H9 (cell line): ENCODE data around the gene MSH4. TPM values are rescaled to one million over a fixed set of nuclear protein-coding genes. Genes with fewer than 3 reads are reported as not detected.
A peak's percentile ranks its signal among the peaks of the same experiment; 100 is the strongest.

ENCODE experiments used
- DNase-seq: peaks from one replicate; pipeline ENCODE4 v3.0.0-alpha.2; 2017
- H2AFZ ChIP-seq: one replicate; pipeline ENCODE4 v1.6.1; 2013; ENCODE audit warnings: mild to moderate bottlenecking, low read length, control low read depth, moderate library complexity
- H2AK5ac ChIP-seq: 2 replicates; pipeline ENCODE4 v1.6.1; 2013; ENCODE audit warnings: low read length, control low read depth, mixed read lengths; ENCODE audit not compliant: insufficient read length
- H2BK120ac ChIP-seq: one replicate; pipeline ENCODE4 v1.6.1; 2013; ENCODE audit warnings: low read depth, mild to moderate bottlenecking, low read length, control low read depth, inconsistent platforms; ENCODE audit not compliant: poor library complexity, severe bottlenecking
- H2BK12ac ChIP-seq: 2 replicates; pipeline ENCODE4 v1.6.1; 2013; ENCODE audit warnings: low read length, control low read depth, mixed read lengths, low read depth; ENCODE audit not compliant: insufficient read length
- H2BK15ac ChIP-seq: 2 replicates; pipeline ENCODE4 v1.6.1; 2013; ENCODE audit warnings: low read depth, low read length, control low read depth
- H2BK20ac ChIP-seq: one replicate; pipeline ENCODE4 v1.6.1; 2013; ENCODE audit warnings: low read depth, mild to moderate bottlenecking, low read length, control low read depth, inconsistent platforms; ENCODE audit not compliant: poor library complexity, severe bottlenecking
- H2BK5ac ChIP-seq: 2 replicates; pipeline ENCODE4 v1.6.1; 2013; ENCODE audit warnings: low read length, control low read depth, mixed read lengths; ENCODE audit not compliant: insufficient read length
- H3K14ac ChIP-seq: 2 replicates; pipeline ENCODE4 v1.6.1; 2013; ENCODE audit warnings: low read length, control low read depth; ENCODE audit not compliant: insufficient read depth
- H3K18ac ChIP-seq: 2 replicates; pipeline ENCODE4 v1.6.1; 2013; ENCODE audit warnings: low read depth, mild to moderate bottlenecking, mixed read lengths, low read length, control low read depth; ENCODE audit not compliant: insufficient read length
- H3K23ac ChIP-seq: 2 replicates; pipeline ENCODE4 v1.6.1; 2013; ENCODE audit warnings: low read length, control low read depth, mixed read lengths, low read depth; ENCODE audit not compliant: insufficient read length
- H3K23me2 ChIP-seq: 2 replicates; pipeline ENCODE4 v1.6.1; 2013; ENCODE audit warnings: low read depth, mild to moderate bottlenecking, mixed read lengths, low read length, control low read depth; ENCODE audit not compliant: insufficient read length, poor library complexity, severe bottlenecking
- H3K27ac ChIP-seq: 2 replicates; pipeline ENCODE4 v1.5.1; 2013; ENCODE audit warnings: low read length, control low read depth, mixed read lengths, low read depth; ENCODE audit not compliant: insufficient read length
- H3K27me3 ChIP-seq: 2 replicates; pipeline ENCODE4 v1.6.1; 2013; ENCODE audit warnings: low read length, control low read depth, inconsistent platforms; ENCODE audit not compliant: insufficient read depth
- H3K4ac ChIP-seq: 2 replicates; pipeline ENCODE4 v1.6.1; 2013; ENCODE audit warnings: low read depth, mild to moderate bottlenecking, control low read depth, inconsistent platforms, low read length, moderate library complexity
- H3K4me1 ChIP-seq: 2 replicates; pipeline ENCODE4 v1.6.1; 2013; ENCODE audit warnings: low read length, control low read depth, inconsistent platforms; ENCODE audit not compliant: insufficient read depth
- H3K4me2 ChIP-seq: 2 replicates; pipeline ENCODE4 v1.6.1; 2013; ENCODE audit warnings: low read length, control low read depth, mixed read lengths; ENCODE audit not compliant: insufficient read length, insufficient read depth
- H3K56ac ChIP-seq: 2 replicates; pipeline ENCODE4 v1.6.1; 2013; ENCODE audit warnings: low read depth, mild to moderate bottlenecking, mixed read lengths, low read length, control low read depth; ENCODE audit not compliant: insufficient read length
- H3K79me1 ChIP-seq: 2 replicates; pipeline ENCODE4 v1.6.1; 2013; ENCODE audit warnings: low read depth, mild to moderate bottlenecking, moderate library complexity, low read length, control low read depth, inconsistent platforms; ENCODE audit not compliant: insufficient read depth, poor library complexity, severe bottlenecking
- H3K79me2 ChIP-seq: 2 replicates; pipeline ENCODE4 v1.6.1; 2013; ENCODE audit warnings: low read length, control low read depth, inconsistent platforms; ENCODE audit not compliant: insufficient read depth
- H3K9ac ChIP-seq: 2 replicates; pipeline ENCODE4 v1.6.1; 2013; ENCODE audit warnings: low read length, control low read depth, mixed read lengths; ENCODE audit not compliant: insufficient read length; ENCODE audit errors: extremely low read depth
- H3K9me3 ChIP-seq: one replicate; pipeline ENCODE4 v1.6.1; 2013; ENCODE audit warnings: low read depth, low read length, inconsistent platforms; ENCODE audit not compliant: control insufficient read depth
- H3T11ph ChIP-seq: one replicate; pipeline ENCODE4 v1.6.1; 2013; ENCODE audit warnings: mild to moderate bottlenecking, low read length, control low read depth, inconsistent platforms
- H4K20me1 ChIP-seq: one replicate; pipeline ENCODE4 v1.6.1; 2013; ENCODE audit not compliant: control insufficient read depth, insufficient read length, insufficient read depth
- H4K5ac ChIP-seq: 2 replicates; pipeline ENCODE4 v1.6.1; 2013; ENCODE audit warnings: low read depth, mild to moderate bottlenecking, mixed read lengths, low read length, control low read depth; ENCODE audit not compliant: insufficient read length
- H4K8ac ChIP-seq: replicated peaks from 2 replicates; pipeline ENCODE4 v1.6.1; 2013; ENCODE audit warnings: low read length, control low read depth, mixed read lengths, low read depth; ENCODE audit not compliant: insufficient read length
- H4K91ac ChIP-seq: 2 replicates; pipeline ENCODE4 v1.6.1; 2013; ENCODE audit warnings: low read depth, mild to moderate bottlenecking, moderate library complexity, mixed read lengths, low read length, control low read depth; ENCODE audit not compliant: insufficient read length
- H3K27ac Mint-ChIP-seq, 3 experiments: 2 replicates in 2 of 3; 3 replicates in 1 of 3; pipeline ENCODE4 v1.8.0; 2020 to 2021; ENCODE audit warnings: mixed read lengths in 3 of 3, mild to moderate bottlenecking in 1 of 3, moderate library complexity in 1 of 3
- H3K27me3 Mint-ChIP-seq: 2 replicates; pipeline ENCODE4 v1.8.0; 2021; ENCODE audit warnings: low read depth, mild to moderate bottlenecking, moderate library complexity, mixed read lengths
- H3K36me3 Mint-ChIP-seq, 3 experiments: 2 replicates in 2 of 3; 3 replicates in 1 of 3; pipeline ENCODE4 v1.8.0; 2020 to 2021; ENCODE audit warnings: low read depth in 3 of 3, mixed read lengths in 3 of 3; ENCODE audit not compliant: insufficient read depth in 1 of 3
- H3K4me1 Mint-ChIP-seq, 2 experiments: 2 replicates each; pipeline ENCODE4 v1.8.0; 2020; ENCODE audit warnings: mixed read lengths in 2 of 2
- H3K4me3 Mint-ChIP-seq, 2 experiments: 2 replicates in 1 of 2; 3 replicates in 1 of 2; pipeline ENCODE4 v1.8.0; 2020 to 2021; ENCODE audit warnings: mild to moderate bottlenecking in 2 of 2, mixed read lengths in 2 of 2, moderate library complexity in 1 of 2
- H3K9me3 Mint-ChIP-seq, 2 experiments: 2 replicates in 1 of 2; 3 replicates in 1 of 2; pipeline ENCODE4 v1.8.0; 2020; ENCODE audit warnings: mild to moderate bottlenecking in 2 of 2, mixed read lengths in 2 of 2, moderate library complexity in 1 of 2
- CTCF ChIP-seq: fragments of 200-600 bp; sonication (generic); conservative IDR thresholded peaks from 3 replicates; pipeline ENCODE4 v1.8.0; 2021; ENCODE audit warnings: antibody characterized with exemption, mild to moderate bottlenecking
- WGBS: extraction: QIAGEN DNeasy Blood & Tissue Kit; methylation state at CpG from one replicate; pipeline ENCODE4 v1.1.7; 2013; ENCODE audit warnings: missing lambda C conversion rate, low lambda C conversion rate, mixed read lengths; ENCODE audit not compliant: insufficient read length; ENCODE audit errors: extremely low coverage; 5-methylcytosine and 5-hydroxymethylcytosine counted together
- total RNA-seq: library from RNA; stranded (reverse); gene quantifications from 2 replicates; pipeline ENCODE4 v1.2.1, GENCODE V29; 2021

The MSH4 gene
- total RNA-seq, 1 experiment from 2014 or later: 0.63 TPM

DNA sequence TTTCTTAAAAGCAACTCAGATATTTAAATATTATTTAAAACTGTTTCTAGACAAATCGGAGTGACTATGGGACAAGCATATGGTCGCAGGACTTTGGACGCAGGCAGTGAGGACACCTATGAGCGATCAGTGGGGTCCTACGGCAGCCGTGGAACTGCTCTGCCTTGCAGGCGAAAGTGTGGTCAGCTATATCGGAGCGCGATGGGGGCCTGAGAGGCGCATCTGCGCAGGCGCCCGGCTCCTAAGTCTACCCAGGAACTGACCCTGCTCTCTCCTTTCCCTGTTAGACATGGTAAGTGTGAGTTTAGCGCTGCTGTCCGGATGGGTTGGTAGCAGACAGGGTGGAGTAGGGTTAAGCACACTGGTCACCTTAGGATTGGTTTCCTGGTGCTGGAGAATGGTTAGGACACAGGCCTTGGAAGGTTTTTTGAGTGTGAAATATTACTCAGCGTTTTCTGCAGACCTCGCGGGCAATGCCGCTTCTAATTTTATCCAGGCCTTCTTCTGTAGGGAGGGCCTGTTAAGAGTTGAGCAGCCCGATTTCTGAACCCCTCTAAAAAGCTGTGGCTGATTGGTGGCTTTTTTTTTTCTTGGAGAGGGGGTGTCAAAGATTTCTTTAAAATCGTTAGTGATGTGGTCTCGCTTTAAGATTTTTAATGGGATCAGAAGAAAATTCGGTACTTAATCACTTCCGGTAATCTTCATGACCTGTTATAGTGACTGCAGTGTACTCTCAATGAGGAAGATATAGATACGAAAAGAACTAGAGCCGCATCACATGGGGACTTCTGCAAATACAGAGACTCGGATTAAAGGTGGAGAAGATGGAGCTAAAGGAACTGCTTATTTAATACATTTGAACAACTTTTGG lies 10.5 kb upstream of the MSH4 start, which contains the start of gene RABGGTB:
TSS of gene RABGGTB (plus strand) at position 274 of the 871 bp plus-strand sequence. CDS start at position 290, 16 bp downstream.
- H4K91ac ChIP-seq: no peak within 1 kb of the TSS
- no peak within 1 kb of the TSS for H3K23ac ChIP-seq
- Mint-ChIP-seq H3K9me3 (no peaks in the 10 kb centered on the region), H3K27me3 (peaks cover 8% of the 10 kb centered on the region), H3K36me3 (peaks cover 44 to 52% (median 49%) of the 10 kb centered on the region in 3 experiments), H3K27ac (peak within 1 kb of the TSS; percentile 91 to 99 (median 98)), H3K4me3 (peak within 1 kb of the TSS; percentile 98 to 99), H3K4me1 (peaks cover 28 to 38% of the 10 kb centered on the region in 2 experiments)
- peak within 1 kb of the TSS; percentile 97 for H3K9ac ChIP-seq
- H3K18ac ChIP-seq: peak within 1 kb of the TSS; percentile 54
- WGBS: no CpG with 5 or more reads among the region's 28 CpGs
- peak within 1 kb of the TSS; percentile 69 for H3K27ac ChIP-seq
- no peak within 1 kb of the TSS for H2BK15ac ChIP-seq
- H4K5ac ChIP-seq: peak within 1 kb of the TSS; percentile 93
- no peaks in the 10 kb centered on the region for H3K9me3 ChIP-seq
- H4K20me1 ChIP-seq: no peaks in the 10 kb centered on the region
- H2BK20ac ChIP-seq: no peak within 1 kb of the TSS
- peak; percentile 96 for DNase-seq
- peaks cover 28% of the 10 kb centered on the region; the same call in 1 of the 2 replicates for H3K79me2 ChIP-seq
- no peak within 1 kb of the TSS for H2BK120ac ChIP-seq
- peaks cover 10% of the 10 kb centered on the region for H3K23me2 ChIP-seq
- H3T11ph ChIP-seq: no peak within 1 kb of the TSS
- no peak within 1 kb of the TSS; the same call in 1 of the 2 replicates for H3K4ac ChIP-seq
- no peak within 1 kb of the TSS for H2BK12ac ChIP-seq
- H2AK5ac ChIP-seq: no peak within 1 kb of the TSS
- peak within 1 kb of the TSS; percentile 38; the same call in 1 of the 2 replicates for H3K14ac ChIP-seq
- no peaks in the 10 kb centered on the region for H3K79me1 ChIP-seq
- H3K56ac ChIP-seq: no peak within 1 kb of the TSS
- H2AFZ ChIP-seq: peak within 1 kb of the TSS; percentile 87
- no peak within 1 kb of the TSS for H2BK5ac ChIP-seq
- TF ChIP-seq CTCF: no peak
- H3K4me2 ChIP-seq: peak within 1 kb of the TSS; percentile 63
- H4K8ac ChIP-seq: no peak within 1 kb of the TSS
- H3K27me3 ChIP-seq: no peaks in the 10 kb centered on the region
- no peaks in the 10 kb centered on the region; the same call in 1 of the 2 replicates for H3K4me1 ChIP-seq
